NAMALWA (cell line): Measurements from ENCODE around the gene LRRC4C.

Experiments
- DNase-seq: peaks from one replicate; pipeline ENCODE4 v3.0.0-alpha.2; 2015; ENCODE audit warnings: low spot score

The LRRC4C gene

DNA sequence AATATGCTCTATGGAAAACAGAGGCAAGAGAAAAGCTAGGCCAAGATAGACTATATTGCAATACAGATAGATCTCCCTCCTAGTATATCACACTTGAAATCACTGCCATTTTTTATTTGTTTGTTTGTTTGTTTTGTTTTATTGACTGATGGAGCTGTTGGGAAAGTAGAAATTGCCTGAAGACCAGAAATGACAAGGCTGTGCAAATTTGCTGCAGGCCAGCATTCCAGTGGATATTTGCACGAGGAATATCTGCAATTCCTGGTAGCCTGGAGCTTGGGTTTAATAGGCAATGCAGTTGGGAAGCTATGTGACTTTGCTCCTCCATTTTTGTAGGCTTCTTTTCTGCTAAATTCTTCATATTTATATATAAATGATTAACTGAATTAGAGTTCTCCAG, 991.7 kb downstream of the LRRC4C start:
- DNase-seq = no peak

DNA sequence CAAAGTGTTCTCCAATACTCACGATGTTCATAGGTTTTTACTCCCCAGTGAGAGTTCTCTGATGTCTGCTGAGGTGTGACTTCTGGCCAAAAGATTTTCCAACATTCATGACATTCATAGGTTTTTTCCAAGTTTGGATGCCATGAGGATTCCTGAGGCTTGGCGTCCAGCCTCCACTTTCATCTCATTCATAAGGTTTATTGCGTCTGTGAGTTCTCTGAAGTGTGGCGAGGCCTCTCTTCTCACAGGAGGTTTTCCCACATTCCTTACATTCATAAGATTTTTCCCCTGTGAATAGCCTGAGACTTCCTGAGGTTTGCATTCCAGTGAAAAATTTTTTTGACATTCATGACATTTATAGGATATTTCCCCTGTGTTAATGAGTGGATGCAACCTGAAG, 1014.1 kb downstream of the LRRC4C start:
- no peak for DNase-seq

DNA sequence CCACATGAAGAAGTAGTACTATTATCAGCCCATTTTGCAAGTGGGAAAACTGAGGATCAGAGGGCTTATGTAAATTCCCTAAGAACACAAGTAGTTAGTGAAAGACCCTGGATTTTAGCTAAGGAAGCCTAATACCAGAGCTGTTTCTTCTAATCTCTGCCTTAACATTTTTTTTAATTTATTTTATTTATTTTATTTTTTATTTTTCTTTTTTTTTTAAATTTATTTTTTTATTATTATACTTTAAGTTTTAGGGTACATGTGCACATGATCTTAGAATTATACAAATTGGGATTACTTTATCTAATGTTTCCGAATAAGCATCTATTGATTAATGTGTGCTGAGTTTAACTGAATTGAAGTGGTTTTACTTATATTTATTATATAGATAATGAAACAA, 1015.3 kb downstream of the LRRC4C start:
- DNase-seq = no peak

DNA sequence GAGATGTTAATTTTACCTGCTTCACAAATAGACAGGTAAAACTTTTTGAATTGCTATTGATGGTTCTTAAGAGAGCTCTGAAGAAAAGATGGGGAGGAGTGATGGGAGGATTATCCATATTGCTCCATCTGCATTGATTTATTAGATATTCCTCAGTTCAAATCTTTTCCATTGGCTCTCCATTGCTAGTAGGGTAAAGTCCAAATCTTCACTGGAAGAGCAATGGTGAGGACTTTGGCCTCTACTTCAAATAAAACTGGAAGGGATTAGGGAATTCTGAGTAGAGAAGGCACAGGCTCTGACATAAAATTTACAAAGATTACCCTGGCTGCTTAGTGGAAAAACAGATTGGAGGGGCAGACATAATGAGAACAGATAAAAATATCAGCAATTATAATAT, 1024.1 kb downstream of the LRRC4C start:
- DNase-seq = no peak

DNA sequence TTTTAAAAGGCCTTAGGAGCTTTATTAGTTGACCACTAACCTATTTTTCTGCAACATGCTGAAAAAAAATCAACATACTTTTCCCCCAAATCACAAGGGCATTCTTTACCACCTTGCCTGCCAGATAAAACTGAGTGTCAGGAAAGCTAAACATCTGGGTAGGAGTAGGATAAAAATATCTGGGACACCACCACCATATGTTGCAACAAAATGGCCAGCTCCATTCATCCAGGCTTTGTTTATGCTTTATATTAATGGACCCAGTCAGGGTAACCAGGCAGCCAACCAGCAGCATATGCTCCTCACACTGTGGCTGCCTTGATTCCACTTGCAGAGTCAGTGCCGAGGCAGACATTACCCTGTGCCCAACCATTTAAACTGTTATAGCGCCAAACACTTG, 1024.5 kb downstream of the LRRC4C start:
- DNase-seq = no peak

DNA sequence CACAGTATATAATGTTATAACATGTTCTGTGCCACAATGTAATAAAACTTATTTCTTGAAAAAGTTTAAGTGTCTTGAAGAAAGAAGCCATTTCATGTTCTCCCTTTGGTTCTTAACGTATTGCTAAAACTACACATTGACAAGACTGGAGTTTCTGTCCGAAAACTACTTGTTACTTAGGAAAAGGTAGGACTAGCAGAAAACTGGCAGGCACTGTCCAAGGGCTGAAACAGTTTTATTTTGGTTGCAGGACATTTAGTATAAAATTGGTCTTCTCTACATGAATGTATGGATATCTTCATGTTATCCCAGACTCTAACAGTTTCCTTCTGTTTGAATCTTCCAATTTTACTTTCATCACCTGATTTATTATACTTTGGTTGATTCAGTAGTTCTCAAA, 1027.1 kb downstream of the LRRC4C start:
- no peak for DNase-seq

DNA sequence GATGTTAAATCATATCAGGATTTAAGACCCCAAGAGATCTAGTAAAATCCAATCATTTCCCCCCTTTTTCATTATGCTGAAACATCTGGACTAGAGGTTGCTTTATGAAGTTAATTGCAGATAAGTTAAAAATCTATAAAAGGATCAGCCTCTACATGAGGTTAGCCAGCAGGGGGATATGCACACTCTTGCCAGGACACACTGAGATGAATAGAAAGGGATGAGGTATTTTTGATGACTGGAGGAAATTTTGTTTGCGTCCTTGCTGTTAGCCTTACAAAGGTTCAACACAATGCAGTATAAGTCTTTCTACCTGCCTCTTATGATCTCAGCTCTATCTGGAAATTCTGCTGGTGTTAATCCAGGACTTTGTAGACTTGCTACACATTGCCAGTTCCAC, 1034.3 kb downstream of the LRRC4C start:
- DNase-seq = no peak

DNA sequence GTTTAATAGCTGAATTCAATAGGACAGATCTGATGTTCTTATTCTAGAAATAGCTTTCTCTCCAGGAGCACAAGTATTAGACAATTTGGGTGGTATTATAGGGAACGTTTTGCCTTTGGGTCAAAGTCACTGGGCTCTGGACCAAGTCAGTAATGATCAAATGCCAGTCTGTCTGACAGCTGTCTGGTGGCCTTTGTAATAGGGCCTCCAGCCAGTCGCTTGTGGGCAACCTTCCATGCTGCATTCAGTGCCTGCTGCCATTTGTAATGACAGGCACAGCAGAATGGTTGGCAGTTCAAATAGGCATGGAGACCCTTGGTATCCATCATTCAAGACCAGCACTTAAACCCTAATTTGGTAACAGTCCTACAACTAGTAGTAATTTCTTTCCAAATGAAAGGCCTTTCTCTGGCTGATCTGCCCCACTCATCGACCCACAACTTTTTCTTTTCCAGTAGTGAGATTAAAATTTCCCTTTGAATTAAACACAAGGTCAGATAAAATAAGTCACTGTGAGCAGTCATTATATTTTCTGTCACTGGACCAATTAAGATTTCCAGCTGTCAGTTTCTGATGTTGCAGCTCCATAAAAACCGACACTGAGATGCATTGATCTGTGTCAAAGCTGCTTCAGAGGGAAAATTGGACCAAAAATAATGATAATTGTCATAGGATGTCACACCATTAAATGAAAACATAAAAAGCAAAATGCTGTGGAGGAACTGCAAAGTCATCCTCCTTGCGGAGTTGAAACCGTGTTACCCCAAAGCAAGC, 1038.1 kb downstream of the LRRC4C start:
- no peak for DNase-seq

DNA sequence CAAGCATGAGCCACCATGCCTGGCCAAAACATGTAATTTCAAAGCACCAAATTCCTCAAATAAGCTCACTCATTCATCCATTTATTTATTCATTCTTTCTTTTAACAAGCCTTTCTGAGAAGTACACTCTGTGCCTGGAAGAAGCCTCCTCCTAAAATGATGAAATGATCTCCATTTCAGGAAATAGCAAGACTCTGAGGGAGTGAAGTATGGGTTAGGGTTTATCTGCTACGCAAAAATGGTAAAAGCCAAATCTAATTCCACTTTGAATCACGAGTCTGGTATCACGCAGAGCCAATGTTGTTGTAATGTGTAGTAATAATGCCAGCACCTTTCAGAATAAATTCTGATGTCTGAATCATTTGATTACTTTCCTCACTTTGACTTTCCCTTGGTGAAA, 1041.8 kb downstream of the LRRC4C start:
- DNase-seq = no peak

DNA sequence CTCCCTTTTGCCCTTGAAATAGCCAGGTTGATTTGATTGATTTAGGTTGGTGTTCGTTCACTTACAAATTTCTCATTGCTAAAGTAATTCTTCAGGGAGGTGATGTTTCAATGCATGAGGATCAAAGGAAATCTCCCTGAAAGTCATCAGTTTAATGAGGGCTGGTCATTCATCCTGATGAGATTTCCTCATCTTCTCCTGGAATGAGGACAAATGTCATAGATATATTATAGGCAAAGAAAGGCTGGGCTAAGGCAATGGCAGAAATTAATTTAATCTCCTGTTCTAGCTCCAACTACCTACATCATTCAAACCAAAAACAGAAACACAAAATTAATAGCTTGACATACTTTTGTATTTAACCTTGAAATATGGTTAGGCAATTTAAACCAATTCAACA, 1052.1 kb downstream of the LRRC4C start:
- DNase-seq = no peak

DNA sequence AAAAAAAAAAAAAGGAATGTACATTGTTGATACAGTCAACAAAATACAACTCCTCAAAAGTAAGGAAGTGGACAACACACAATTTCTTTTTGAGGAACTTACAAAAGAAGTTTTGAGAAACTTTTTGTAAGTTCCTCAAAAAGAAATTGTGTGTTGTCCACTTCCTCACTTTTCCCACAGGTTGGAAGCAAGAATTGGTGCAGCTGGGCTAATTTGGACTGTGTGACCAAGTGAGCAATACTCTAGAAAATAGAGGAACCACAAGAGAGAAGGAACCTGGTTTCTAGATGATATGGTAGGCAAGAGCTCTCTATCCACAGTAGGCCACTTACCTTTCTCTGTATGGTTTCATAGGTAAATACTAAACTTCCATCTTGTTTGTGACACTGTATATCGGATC, 1053.8 kb downstream of the LRRC4C start:
- no peak for DNase-seq

DNA sequence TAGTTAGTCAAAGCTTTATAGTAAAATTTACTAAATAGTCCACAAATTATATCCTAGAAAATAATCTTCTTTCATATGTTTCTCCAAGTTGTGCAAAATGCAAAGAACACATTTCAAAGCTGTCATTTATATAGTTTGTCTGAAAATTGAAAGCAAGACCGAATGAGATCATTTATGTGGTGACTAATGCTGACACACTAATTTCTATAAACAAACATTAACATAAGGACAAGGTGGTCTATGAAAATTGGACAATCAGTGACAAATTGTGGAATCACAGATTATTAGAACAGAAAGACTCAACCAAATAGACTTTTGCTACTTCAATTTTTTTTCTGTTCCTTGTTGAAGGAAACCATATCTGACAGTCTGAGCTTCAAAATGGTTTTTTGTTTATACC, 1056.1 kb downstream of the LRRC4C start:
- no peak for DNase-seq

DNA sequence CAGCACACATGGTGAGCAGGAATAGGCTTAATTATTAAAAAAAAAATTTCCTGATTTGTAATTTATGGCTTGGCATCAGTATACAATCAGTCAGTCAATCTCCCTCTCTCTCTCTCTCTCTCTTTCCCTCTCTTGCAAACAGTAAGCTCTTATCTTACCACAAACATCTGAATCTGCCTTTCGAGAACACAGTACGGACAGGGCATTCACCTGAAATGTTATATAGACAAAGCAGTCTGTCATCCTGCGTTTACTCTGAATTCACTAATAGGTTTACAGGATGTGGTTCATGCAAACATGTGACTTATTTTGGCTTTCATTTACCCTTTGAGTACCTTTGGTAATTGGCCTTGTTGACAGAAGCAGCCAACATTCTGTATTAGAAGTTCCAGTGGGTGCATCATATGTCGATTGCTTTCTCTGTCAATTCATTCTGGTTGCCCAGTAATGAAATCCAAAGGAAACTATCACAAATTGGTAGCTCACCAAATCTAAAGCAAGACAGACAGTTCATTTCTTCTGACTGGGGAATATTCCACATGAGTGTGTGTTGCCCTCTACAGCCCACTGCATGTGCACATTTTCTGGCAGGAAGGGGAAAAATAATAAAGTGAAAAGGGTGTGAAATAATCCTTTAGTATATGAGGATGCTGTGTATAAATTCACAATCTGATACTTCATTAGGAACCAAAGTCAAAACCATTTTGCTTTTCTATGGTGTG, 1058.2 kb downstream of the LRRC4C start:
- DNase-seq = no peak

DNA sequence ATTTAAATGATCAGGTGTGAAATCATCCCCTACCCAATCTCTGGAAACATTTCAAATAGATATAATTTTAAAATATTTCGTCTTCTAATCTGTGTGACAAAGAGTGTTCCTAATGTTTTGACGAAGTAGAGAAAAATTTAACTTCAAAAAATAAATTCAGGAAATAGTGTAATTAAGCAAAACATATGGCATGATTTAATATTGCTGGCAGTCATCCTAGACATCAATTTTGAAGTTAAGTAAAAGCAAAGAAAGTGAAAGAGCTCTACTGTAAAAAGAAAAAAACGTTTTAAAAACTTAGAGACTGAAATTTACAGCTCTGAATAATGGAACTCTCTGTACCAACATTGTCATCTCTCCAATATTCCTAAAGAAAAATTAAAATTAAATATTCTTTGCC, 1062.3 kb downstream of the LRRC4C start:
- DNase-seq = no peak

DNA sequence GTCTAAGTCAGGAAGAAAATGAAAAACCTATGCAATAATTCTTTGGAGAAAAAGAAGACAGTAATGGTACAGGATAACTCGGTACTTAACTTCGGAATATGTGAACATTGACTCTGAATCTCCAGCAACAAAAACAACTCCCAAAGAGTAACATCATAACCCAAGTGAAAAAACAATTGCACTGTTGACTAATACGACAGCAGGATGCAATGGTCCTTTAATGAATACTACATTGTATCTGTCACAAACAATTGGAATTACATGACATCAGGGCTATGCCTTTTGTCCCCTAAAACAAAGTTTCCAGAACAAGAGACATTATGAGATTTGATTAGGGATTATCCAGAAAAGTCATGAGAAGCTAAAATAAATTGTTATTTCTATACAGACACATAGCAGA, 1065.9 kb downstream of the LRRC4C start:
- no peak for DNase-seq

DNA sequence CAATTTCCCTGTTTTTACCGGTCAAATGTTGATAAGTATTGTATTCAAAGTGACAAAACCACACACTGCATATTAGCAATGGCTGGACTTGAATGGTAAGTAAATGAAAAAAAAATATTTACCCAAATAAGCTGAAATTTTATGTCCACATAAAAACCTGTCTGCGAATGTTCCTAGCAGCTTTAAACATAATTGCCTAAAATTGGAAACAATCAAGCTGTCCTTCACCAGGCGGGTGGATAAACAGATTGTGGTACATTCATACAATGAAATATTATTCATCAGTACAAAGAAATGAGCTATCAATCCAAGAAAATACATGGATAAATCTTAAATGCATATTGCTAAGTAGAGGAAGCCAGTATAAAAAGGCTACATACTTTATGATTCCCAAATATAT, 1067.8 kb downstream of the LRRC4C start:
- no peak for DNase-seq

DNA sequence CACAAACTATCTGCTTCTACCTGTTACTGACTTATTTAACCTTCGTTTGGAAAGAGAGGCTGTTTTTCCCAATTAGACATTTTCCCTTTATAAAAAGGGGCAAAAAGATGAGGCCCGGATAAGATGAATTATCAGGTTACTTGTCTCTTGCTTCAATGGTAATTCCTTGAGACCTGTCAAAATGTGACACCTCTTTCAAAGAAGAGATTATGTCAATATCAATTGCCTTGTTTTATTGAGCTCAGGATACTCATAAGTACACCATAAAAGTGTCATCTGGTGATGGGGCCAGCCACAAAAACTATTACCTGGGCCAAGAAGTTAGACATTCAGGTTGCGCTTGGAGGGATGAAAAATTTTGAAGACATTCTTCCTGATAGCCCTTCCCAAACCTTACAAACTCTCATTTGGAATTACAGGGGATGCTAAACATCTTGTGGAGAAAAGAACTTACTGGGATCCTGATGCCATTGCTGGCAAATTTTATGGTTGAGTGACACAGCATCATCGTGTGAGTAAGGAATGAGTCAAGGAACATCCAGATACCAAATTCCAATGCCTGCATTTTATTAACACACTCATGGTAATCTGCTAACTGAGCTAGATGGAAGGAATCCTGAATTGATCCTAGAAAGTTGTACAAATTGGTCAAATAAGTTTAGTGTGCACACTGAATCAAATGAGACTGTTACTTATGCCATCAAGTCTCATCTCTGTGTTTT, 1071.2 kb downstream of the LRRC4C start:
- no peak for DNase-seq

DNA sequence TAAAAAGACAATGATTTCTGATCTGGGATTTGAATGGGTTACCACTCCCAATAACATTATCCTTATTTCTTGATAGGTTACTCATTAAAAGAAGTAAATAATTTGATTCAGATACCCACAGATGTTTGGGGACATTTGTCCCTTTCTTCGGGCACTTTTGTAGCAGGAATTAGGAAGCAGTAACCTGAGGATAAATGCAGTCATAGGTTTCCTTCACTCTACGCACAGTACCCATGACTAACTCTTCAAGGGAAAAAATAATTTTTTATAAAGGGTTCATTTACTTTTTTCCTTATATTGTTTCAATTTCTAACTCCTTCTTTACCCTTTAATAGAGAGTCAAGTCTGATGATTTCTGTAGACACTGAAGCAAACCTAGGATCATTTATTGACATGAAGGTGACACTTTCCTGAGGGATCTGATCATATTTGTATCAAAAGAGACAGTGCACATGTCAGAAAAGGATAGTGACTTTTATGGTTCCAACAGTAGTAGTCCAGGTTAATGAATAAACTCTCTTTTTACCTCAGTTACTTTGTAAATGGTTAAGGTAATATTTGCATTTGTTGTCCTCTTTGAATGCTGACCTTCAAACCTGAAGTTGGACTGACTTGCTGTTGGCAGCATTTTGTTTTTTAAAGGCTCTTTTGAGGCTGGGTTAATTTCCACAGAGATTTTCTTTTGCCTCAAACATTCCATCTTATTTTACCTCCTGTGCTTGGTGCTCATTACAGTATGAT, 1072.0 kb downstream of the LRRC4C start:
- no peak for DNase-seq

DNA sequence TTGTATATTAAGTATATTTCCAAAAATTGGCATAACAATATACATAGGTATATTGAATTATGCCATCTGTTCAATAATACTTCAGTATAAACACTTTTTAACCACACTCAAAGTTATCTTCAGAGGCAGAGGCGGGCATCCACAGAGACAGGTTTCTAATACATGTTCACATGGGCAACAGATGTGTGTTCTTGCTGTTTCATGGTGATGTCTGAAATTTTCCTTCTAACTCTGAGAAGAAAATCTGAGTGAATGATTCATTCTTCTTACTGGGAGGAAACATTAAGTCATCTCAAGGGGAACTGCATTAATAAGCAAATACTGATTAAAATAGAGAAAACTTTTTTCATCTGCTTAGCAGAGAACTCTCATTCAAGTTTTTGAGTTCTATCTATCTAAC, 1074.5 kb downstream of the LRRC4C start:
- DNase-seq = no peak

DNA sequence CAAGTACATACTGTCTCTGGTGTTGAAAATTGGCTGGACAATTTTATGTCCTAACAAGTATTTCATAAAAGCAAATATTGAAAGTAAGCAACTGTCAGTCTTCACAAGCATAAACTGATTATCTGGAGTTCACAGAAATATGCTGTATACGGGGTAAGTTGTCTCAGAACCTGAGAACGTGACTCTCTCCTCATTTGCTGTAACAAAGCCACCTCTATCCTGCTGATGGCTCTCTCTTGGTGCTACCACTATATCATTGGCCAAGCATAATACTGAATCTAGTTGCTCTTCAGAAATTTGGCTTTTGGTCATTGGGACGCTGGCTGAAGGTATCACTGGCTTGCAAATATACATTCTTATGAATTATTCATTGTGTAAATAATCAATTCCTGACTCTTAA, 1078.0 kb downstream of the LRRC4C start:
- DNase-seq = no peak

DNA sequence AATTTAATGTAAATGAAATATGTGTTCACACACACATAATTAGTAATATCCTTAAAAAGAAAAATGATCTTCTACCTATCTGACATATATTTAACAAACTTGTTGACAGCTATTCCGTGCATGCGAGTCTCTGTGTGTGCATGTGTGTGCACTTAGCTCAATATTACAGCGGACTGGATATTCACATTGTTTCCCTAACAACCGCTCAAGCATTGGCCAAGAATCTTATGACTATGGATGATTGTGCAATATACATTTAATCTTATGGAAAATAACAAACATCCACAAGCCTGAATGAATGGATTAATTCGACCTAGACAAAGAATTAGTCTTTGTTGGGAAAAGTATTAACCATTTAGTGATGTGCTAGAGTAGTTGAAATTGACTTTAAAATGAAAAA, 1078.6 kb downstream of the LRRC4C start:
- DNase-seq = no peak

DNA sequence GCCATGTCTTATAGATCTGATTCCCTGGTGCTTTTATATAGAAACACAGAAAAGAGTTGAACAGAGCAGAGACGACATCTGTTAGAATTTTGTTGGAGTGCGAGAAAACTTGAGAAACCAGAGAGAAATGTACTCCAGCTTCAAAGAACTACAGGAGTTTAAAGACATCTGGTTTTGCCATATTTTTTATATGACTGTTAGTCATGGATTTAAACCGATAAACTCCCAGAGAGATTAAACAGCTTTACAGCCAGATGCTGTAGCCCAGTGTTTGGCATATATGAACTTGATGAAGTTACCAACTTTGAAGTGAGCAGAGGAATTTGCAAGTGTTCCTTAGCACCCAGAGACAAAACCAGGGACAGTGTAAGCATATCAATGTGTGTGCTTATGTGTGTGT, 1083.1 kb downstream of the LRRC4C start:
- no peak for DNase-seq
